Fibroblast of skin of right biceps (primary cell): ENCODE data around the gene CYBA.

Source experiments
- DNase-seq: peaks from one replicate; pipeline ENCODE4 v3.0.0-alpha.2; 2013

The CYBA gene

DNA sequence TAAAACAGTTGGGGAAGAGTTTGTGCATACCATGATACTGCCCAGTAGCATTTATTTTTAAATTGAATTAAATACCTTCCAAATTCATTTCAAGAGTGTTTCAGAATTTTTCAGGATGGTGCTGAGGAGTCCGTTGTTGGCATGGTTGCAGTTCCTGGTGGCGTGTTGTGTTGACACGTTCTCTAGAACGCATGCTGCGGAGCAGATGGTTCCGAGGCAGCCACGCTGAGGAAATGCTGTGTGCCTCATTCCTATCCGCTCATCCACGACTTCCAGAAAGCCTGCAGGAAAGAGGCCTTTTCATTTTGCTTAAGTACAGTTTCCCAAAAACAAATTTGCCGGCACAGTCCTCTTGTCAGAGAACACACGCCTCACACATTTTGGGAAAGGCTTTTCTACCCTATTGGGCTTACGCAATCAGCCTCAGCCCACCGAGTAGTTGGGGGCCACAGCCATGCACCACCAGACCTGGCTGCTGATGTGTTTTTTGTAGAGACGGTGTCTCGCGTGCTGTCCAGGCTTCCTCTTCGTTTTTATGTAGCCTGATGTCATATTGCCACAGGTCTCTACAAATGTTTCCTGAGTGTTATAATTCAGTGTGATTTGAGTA, 44.6 kb downstream of the CYBA start:
- no peak for DNase-seq

- DNase-seq: no peak
These were observed 45.4 kb downstream of the CYBA start for GRCh38 chr16:88605186-88606147.

- DNase-seq: no peak
These were observed 48.8 kb downstream of the CYBA start for GRCh38 chr16:88602091-88602490.

DNA sequence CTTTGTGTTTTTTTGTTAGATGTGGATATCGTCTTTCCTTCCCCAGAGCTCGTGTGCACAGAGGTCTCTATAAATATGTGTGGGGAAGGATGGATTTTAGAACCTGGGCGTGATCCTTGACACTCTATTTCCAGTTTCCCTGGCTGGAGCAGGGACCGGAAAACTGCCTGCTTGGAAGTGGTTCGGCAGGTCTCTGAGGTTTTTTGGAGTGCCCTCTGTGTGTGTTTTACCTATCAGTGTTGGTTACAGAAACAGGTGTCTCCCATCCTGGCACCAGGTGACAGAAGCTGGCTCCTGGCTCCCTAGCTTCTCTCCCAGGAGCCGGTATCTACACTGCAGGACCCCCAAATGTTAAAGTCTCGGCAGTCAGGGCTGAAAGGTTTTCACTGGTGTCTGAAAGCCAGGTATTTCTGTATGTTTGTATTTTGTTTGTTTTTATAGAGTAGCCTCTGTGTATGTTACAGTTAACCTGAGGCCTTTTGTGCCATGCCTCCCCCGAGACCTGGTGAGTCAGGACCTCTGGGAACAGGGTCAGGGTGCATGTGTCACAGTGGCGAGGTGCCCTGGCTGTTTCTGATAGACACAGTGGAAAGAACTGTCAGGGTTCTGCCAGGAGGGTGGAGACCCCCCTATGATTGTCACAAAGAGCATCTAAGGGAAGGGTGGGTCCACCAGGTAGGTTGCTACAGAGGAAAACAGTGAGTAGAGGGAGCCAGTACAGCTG, 49.4 kb downstream of the CYBA start:
- no peak for DNase-seq

- DNase-seq: no peak
These were observed 50.3 kb downstream of the CYBA start for GRCh38 chr16:88600539-88600896.

GRCh38 chr16:88599825-88600538, 50.9 kb downstream of the CYBA start:
- DNase-seq: no peak

DNA sequence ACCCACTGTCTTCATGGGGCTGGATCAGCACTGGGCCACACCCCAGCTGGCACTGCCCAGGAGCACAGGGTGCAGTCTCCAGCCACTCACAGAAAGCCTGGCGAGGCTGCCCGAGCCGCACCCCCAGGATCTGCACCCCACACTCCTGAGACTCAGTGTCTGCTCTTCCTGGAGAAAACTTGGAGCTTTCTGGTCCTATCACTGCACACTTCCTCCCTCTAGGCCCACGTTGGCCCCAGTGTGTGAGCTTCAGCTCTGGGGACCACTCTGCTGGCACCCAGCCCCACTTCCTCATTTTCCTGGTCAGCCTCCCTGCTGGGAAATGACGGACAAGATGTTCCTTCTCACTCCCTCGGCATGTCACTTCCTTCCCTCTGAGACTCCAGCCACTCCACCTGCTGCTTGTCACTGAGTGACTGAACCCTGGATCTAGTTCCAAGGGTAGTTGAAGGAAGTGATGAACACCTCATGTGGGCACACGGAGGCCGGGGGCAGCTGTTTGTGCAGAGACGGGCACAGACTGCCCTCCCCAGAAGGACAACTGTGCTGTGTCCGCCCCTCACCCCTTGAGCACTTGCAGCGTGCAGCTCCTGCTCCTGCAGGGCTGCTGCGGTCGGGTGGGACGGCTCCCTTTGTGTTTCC, 51.6 kb downstream of the CYBA start:
- no peak for DNase-seq

- DNase-seq: no peak
These were observed 52.9 kb downstream of the CYBA start for GRCh38 chr16:88597856-88598491.

GRCh38 chr16:88596483-88596882, 54.4 kb downstream of the CYBA start:
- peak; percentile 5 for DNase-seq

DNA sequence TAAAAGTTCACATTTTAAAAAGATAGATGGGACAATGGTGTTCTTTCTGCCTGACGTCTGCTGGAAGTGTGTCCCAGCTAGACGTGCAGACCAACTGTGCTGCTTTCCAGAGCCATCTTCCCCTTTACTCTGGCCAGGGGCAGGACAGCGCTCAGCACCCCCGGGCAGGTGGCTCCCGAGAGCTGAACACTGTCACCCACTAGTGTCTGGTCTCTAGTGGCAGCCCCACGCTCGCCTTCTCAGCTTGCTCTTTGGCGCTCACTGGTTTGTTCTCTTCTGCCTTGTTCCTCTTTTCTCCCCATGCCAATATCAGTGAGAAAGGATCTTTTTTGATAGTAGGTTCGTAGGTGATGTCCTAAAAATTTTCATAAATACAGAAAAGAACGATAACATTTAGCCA, 54.9 kb downstream of the CYBA start:
- no peak for DNase-seq

GRCh38 chr16:88595101-88595500, 55.8 kb downstream of the CYBA start:
- no peak for DNase-seq

DNA sequence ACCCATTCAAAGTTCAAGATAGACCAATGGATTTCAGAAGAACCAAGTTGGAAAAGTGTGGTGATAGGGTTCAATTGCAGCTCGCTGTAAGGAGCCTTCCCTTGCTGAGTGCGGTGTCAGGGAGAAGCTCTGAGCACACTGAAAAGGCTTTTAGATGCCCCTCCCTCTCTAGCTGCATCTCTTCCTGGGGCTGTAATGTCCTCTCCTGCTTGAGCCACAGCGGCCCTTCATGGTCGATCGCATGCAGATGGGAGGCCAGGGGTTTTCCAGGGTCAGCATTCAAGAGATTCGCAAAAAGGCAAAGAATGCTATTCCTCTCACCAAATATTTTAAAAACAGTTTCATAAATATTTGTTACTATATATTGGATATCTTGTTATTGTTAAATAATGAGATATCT, 56.9 kb downstream of the CYBA start:
- DNase-seq: no peak

DNA sequence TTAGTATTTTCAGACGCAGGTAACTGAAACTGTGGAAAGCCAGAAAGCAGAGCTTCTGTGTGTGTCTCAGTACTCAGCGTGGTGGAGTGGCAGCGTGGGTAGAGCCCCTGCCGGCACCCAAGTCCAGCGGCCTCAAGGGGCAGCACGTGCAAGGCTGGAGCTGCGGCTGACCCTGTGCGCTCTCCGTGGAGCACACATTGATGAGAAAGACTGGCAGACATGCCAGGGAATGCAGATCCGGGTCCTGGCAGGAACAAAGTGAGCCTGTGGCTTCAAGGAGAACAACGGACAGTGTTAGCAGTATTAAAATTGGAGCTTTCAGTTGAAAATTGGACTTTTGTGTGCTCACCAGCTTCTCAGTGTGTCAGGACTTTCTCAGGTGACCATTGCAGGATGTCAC, 57.4 kb downstream of the CYBA start:
- DNase-seq: no peak
